ENCODE results near the gene PPP1R12B. TPM values are rescaled to one million over a fixed set of nuclear protein-coding genes. Genes with fewer than 3 reads are reported as not detected.
A peak's percentile ranks its signal among the peaks of the same experiment; 100 is the strongest.
"Not testable (repeated sequence)": the region's sequence is repeated elsewhere in the genome, so short reads cannot be mapped to it uniquely, and the experiment has no call there.

The PPP1R12B gene
- total RNA-seq, 1 donor from 2014 or later: 7.2 TPM

- TF ChIP-seq, protein P1, sequence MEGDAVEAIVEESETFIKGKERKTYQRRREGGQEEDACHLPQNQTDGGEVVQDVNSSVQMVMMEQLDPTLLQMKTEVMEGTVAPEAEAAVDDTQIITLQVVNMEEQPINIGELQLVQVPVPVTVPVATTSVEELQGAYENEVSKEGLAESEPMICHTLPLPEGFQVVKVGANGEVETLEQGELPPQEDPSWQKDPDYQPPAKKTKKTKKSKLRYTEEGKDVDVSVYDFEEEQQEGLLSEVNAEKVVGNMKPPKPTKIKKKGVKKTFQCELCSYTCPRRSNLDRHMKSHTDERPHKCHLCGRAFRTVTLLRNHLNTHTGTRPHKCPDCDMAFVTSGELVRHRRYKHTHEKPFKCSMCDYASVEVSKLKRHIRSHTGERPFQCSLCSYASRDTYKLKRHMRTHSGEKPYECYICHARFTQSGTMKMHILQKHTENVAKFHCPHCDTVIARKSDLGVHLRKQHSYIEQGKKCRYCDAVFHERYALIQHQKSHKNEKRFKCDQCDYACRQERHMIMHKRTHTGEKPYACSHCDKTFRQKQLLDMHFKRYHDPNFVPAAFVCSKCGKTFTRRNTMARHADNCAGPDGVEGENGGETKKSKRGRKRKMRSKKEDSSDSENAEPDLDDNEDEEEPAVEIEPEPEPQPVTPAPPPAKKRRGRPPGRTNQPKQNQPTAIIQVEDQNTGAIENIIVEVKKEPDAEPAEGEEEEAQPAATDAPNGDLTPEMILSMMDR (IDR thresholded peaks at IDR 0.05; ENCODE audit: unreplicated experiment): no peak
- peak overlapping the region; percentile 94 for H3K27ac Mint-ChIP-seq (ENCODE audit: unreplicated experiment)
- DNase-seq (ENCODE audit: low spot score): no peak
- H3K36me3 Mint-ChIP-seq (ENCODE audit: low read depth, unreplicated experiment): no peaks in the 10 kb centered on the region
- H3K4me3 Mint-ChIP-seq (ENCODE audit: unreplicated experiment): peak overlapping the region; percentile 96
- H3K9me3 Mint-ChIP-seq (ENCODE audit: unreplicated experiment): no peaks in the 10 kb centered on the region
- peaks cover 9% of the 10 kb centered on the region for H3K27me3 Mint-ChIP-seq (ENCODE audit: unreplicated experiment)
- peaks cover 10% of the 10 kb centered on the region for H3K4me1 Mint-ChIP-seq (ENCODE audit: unreplicated experiment)
Measured at GRCh38 chr1:202349206-202349928, 868 bp downstream of the PPP1R12B start.

DNA sequence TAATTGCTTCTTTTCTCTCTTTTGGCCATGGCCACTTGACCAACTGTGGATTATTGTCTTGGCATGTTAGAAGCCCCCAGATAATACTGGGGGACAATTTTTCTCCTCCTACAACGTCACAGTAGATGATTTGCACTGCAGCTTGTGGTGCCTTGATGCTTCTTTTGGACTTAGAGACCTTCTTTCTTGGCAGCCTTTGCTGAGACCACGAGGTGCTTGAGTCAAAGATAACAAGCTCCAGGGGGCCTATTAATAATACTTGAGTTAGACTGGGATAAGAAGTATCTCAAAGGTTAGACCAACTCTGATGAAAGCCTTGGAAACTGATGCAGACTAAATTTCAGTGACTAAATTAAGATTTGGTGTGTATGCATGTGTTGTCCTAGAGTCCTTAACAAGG, 3.2 kb downstream of the PPP1R12B start:
- H3K4me1 Mint-ChIP-seq (ENCODE audit: unreplicated experiment): peaks cover 10% of the 10 kb centered on the region
- no peak overlapping the region for H3K4me3 Mint-ChIP-seq (ENCODE audit: unreplicated experiment)
- H3K9me3 Mint-ChIP-seq (ENCODE audit: unreplicated experiment): no peaks in the 10 kb centered on the region
- TF ChIP-seq, protein P1 (IDR thresholded peaks at IDR 0.05; ENCODE audit: unreplicated experiment): no peak
- H3K27me3 Mint-ChIP-seq (ENCODE audit: unreplicated experiment): peaks cover 11% of the 10 kb centered on the region
- no peaks in the 10 kb centered on the region for H3K36me3 Mint-ChIP-seq (ENCODE audit: low read depth, unreplicated experiment)
- no peak for DNase-seq (ENCODE audit: low spot score)
- no peak overlapping the region for H3K27ac Mint-ChIP-seq (ENCODE audit: unreplicated experiment)

DNA sequence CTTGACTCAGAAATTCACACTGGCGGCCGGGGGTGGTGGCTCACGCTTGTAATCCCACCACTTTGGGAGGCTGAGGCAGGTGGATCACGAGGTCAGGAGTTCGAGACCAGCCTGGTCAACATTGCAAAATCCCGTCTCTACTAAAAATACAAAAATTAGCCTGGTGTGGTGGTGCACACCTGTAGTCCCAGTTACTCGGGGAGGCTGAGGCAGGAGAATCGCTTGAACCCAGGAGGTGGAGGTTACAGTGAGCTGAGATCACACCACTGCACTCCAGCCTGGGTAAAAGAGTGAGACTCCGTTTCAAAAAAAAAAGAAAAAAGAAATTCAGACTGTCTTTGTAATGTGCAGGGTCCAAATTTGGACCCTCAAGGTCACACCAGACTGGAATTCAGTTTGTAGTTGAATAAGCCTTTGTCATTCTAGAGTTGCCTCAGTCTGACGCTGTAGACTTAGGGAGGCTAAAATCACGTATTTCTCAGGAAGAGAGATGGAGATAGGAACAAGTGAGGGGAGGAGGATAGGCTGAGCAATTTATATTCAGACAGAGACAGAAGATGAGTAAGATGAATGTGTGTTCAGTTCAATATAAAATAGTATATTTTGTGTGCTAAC, 4.2 kb downstream of the PPP1R12B start:
- H3K27me3 Mint-ChIP-seq (ENCODE audit: unreplicated experiment); H3K36me3 Mint-ChIP-seq (ENCODE audit: low read depth, unreplicated experiment); H3K27ac Mint-ChIP-seq (ENCODE audit: unreplicated experiment); H3K4me3 Mint-ChIP-seq (ENCODE audit: unreplicated experiment); DNase-seq (ENCODE audit: low spot score); H3K4me1 Mint-ChIP-seq (ENCODE audit: unreplicated experiment); H3K9me3 Mint-ChIP-seq (ENCODE audit: unreplicated experiment): not testable (repeated sequence)

DNA sequence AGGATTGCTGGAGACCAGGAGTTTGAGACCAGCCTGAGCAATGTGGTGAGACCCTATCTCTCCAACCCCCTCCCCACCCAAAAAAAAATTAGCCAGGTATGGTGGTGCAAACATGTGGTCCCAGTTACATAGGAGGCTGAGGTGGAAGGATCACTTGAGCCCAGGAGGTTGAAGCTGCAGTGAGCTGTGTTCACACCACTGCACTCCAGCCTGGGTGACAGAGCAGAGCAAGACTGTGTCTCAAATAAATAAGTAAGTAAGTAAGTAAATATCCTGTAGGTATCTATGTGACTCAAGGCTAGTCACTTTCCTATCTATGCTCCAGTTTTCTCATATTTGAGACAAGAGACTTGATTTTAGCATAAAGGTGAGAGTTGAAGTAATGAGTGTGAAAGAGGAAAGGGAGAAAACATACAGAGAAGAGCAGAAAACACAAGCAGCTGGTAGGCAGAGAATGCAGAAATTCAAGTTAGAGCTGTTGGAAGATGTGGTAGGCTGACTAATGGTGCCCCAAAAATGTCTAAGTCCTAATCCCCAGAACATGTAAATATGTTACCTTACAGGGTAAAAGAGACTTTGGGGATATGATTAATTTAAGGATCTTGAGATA, 7.5 kb downstream of the PPP1R12B start:
- no peak for DNase-seq (ENCODE audit: low spot score)
- H3K4me3 Mint-ChIP-seq (ENCODE audit: unreplicated experiment): no peak overlapping the region
- H3K27ac Mint-ChIP-seq (ENCODE audit: unreplicated experiment): no peak overlapping the region

DNA sequence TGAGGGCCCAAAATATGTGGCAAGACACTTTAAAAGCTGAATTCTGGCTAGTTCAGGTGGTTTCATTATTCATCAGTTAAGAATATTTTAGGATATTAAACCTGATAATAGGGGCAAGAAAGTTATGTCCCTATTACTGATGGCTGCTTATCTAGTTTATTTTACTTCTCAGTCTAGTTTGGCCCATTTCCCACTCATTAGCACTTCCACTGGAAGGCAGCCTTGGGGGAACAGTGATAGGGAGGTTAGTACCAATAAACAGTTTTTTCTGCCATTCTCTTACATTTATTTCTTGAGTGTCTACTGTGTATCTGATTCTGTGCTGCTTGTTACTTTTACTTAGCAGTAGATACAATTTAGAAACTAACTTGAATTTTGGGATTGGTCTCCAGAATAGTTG, 9.0 kb downstream of the PPP1R12B start:
- no peak for DNase-seq (ENCODE audit: low spot score)
- Mint-ChIP-seq H3K27ac (ENCODE audit: unreplicated experiment) (no peak overlapping the region), H3K4me1 (ENCODE audit: unreplicated experiment) (no peaks in the 10 kb centered on the region), H3K36me3 (ENCODE audit: low read depth, unreplicated experiment) (no peaks in the 10 kb centered on the region), H3K4me3 (ENCODE audit: unreplicated experiment) (no peak overlapping the region), H3K27me3 (ENCODE audit: unreplicated experiment) (peaks cover 4% of the 10 kb centered on the region), H3K9me3 (ENCODE audit: unreplicated experiment) (no peaks in the 10 kb centered on the region)
- TF ChIP-seq, protein P1 (IDR thresholded peaks at IDR 0.05; ENCODE audit: unreplicated experiment): no peak

More for the DNA sequence above, 7.5 kb downstream of the PPP1R12B start:
- no peaks in the 10 kb centered on the region for H3K36me3 Mint-ChIP-seq (ENCODE audit: low read depth, unreplicated experiment)
- TF ChIP-seq, protein P1 (IDR thresholded peaks at IDR 0.05; ENCODE audit: unreplicated experiment): no peak
- H3K4me1 Mint-ChIP-seq (ENCODE audit: unreplicated experiment): no peaks in the 10 kb centered on the region
- peaks cover 4% of the 10 kb centered on the region for H3K27me3 Mint-ChIP-seq (ENCODE audit: unreplicated experiment)
- H3K9me3 Mint-ChIP-seq (ENCODE audit: unreplicated experiment): no peaks in the 10 kb centered on the region
